H1 (cell line): ENCODE measurements around the gene RAD51B. TPM values are rescaled to one million over a fixed set of nuclear protein-coding genes. Genes with fewer than 3 reads are reported as not detected.

Source experiments
- CEBPB ChIP-seq: IDR thresholded peaks from 2 replicates; pipeline ENCODE4 v1.6.1; 2012; ENCODE audit warnings: low read depth, low read length
- CREB1 ChIP-seq: IDR thresholded peaks from 2 replicates; pipeline ENCODE4 v1.6.1; 2012; ENCODE audit warnings: inconsistent platforms
- PHF8 ChIP-seq: fragments of 200-600 bp; sonication (generic); conservative IDR thresholded peaks from 2 replicates; pipeline ENCODE4 v1.7.1; 2012; ENCODE audit warnings: low read depth, mild to moderate bottlenecking, inconsistent platforms, low read length, moderate library complexity
- POLR2AphosphoS5 ChIP-seq: IDR thresholded peaks from 2 replicates; pipeline ENCODE4 v1.6.1; 2011; ENCODE audit warnings: low read depth, low read length
- RXRA ChIP-seq: IDR thresholded peaks from 2 replicates; pipeline ENCODE4 v1.6.1; 2011; ENCODE audit warnings: low read depth, mild to moderate bottlenecking, low read length, moderate library complexity; ENCODE audit not compliant: insufficient read depth
- polyA plus RNA-seq, 7 experiments: library from polyadenylated mRNA; depleted of rRNA in 3 of 7; stranded (reverse) in 5 of 7; unstranded in 2 of 7; fragments of >200 nt in 5 of 7; fragments of 200-250 nt in 2 of 7; gene quantifications; 1 replicate in 5 of 7; 2 replicates in 1 of 7; 4 replicates in 1 of 7; pipeline versions ENCODE4 v1.2.1 to v1.2.3, GENCODE V29; 2011 to 2013; ENCODE audit warnings: missing spikeins in 2 of 7, mixed read lengths in 2 of 7
- total RNA-seq: library from RNA; stranded (reverse); fragmentation: NEBNext Ultra II Directional; extraction: Animal tissue kit (Norgen Biotek cat#: 25700); gene quantifications from 2 replicates; pipeline ENCODE4 v1.2.1, GENCODE V29; 2021
- TF ChIP-seq, protein P1 (sequence below): fragments of 300-600 bp; sonication (generic); IDR thresholded peaks from 2 replicates; pipeline ENCODE4 v1.7.1; 2012; ENCODE audit warnings: low read length, moderate library complexity, mild to moderate bottlenecking, inconsistent platforms; ENCODE audit not compliant: insufficient replicate concordance

Gene RAD51B
- total and polyA plus RNA-seq, 2 of the 8 experiments (the other 6 are each of a cell fraction or from before 2014, with no cell fraction given), result 3.9 to 14.9 TPM

DNA sequence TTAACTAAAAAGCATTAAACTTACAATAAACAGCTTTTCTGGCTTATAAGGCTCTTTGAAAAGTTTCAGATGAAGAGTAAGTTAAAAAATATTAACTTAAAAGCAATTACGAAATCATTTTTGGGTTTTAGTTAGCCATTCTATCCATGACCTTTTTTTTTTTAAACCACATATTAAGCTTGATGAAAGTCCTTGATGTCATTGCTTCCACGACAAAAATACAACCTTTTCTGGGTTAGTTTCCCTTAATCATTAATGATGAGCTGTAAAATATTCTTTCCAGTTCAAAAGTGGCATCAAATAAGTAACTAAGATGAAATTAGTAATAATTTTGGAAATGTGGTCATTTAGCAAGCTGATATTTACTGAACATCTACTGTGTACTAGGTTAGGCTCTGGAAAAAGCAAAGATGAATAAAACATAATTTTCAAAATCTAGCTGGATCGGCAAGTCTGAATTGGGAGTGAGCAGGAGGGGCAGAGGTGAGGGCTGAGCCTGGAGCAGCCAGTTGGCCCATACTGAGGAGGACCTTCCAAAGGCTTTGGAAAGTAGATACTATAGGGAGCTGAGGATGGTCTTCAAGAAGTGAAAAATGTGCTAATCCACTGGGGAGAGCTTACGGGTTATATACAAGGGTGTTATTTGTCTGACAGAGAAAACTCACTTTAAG is 628.1 kb downstream of the RAD51B start (continued):
- TF ChIP-seq, protein P1, sequence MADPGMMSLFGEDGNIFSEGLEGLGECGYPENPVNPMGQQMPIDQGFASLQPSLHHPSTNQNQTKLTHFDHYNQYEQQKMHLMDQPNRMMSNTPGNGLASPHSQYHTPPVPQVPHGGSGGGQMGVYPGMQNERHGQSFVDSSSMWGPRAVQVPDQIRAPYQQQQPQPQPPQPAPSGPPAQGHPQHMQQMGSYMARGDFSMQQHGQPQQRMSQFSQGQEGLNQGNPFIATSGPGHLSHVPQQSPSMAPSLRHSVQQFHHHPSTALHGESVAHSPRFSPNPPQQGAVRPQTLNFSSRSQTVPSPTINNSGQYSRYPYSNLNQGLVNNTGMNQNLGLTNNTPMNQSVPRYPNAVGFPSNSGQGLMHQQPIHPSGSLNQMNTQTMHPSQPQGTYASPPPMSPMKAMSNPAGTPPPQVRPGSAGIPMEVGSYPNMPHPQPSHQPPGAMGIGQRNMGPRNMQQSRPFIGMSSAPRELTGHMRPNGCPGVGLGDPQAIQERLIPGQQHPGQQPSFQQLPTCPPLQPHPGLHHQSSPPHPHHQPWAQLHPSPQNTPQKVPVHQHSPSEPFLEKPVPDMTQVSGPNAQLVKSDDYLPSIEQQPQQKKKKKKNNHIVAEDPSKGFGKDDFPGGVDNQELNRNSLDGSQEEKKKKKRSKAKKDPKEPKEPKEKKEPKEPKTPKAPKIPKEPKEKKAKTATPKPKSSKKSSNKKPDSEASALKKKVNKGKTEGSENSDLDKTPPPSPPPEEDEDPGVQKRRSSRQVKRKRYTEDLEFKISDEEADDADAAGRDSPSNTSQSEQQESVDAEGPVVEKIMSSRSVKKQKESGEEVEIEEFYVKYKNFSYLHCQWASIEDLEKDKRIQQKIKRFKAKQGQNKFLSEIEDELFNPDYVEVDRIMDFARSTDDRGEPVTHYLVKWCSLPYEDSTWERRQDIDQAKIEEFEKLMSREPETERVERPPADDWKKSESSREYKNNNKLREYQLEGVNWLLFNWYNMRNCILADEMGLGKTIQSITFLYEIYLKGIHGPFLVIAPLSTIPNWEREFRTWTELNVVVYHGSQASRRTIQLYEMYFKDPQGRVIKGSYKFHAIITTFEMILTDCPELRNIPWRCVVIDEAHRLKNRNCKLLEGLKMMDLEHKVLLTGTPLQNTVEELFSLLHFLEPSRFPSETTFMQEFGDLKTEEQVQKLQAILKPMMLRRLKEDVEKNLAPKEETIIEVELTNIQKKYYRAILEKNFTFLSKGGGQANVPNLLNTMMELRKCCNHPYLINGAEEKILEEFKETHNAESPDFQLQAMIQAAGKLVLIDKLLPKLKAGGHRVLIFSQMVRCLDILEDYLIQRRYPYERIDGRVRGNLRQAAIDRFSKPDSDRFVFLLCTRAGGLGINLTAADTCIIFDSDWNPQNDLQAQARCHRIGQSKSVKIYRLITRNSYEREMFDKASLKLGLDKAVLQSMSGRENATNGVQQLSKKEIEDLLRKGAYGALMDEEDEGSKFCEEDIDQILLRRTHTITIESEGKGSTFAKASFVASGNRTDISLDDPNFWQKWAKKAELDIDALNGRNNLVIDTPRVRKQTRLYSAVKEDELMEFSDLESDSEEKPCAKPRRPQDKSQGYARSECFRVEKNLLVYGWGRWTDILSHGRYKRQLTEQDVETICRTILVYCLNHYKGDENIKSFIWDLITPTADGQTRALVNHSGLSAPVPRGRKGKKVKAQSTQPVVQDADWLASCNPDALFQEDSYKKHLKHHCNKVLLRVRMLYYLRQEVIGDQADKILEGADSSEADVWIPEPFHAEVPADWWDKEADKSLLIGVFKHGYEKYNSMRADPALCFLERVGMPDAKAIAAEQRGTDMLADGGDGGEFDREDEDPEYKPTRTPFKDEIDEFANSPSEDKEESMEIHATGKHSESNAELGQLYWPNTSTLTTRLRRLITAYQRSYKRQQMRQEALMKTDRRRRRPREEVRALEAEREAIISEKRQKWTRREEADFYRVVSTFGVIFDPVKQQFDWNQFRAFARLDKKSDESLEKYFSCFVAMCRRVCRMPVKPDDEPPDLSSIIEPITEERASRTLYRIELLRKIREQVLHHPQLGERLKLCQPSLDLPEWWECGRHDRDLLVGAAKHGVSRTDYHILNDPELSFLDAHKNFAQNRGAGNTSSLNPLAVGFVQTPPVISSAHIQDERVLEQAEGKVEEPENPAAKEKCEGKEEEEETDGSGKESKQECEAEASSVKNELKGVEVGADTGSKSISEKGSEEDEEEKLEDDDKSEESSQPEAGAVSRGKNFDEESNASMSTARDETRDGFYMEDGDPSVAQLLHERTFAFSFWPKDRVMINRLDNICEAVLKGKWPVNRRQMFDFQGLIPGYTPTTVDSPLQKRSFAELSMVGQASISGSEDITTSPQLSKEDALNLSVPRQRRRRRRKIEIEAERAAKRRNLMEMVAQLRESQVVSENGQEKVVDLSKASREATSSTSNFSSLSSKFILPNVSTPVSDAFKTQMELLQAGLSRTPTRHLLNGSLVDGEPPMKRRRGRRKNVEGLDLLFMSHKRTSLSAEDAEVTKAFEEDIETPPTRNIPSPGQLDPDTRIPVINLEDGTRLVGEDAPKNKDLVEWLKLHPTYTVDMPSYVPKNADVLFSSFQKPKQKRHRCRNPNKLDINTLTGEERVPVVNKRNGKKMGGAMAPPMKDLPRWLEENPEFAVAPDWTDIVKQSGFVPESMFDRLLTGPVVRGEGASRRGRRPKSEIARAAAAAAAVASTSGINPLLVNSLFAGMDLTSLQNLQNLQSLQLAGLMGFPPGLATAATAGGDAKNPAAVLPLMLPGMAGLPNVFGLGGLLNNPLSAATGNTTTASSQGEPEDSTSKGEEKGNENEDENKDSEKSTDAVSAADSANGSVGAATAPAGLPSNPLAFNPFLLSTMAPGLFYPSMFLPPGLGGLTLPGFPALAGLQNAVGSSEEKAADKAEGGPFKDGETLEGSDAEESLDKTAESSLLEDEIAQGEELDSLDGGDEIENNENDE, result no peak
- TF ChIP-seq PHF8 (no peak), POLR2AphosphoS5 (no peak), CREB1 (no peak), RXRA (no peak), CEBPB (no peak)
